Measurements from ENCODE around the gene PIPOX. TPM values are rescaled to one million over a fixed set of nuclear protein-coding genes. Genes with fewer than 3 reads are reported as not detected.

Gene PIPOX
- total RNA-seq, 1 donor from 2014 or later, result 3.8 TPM

GRCh38 chr17:29095439-29095838 lies 52.5 kb downstream of the PIPOX start:
- no peak for DNase-seq (ENCODE audit: extremely low spot score, unreplicated experiment)
- H3K4me3 Mint-ChIP-seq, result no peak overlapping the region
- H3K4me1 Mint-ChIP-seq (ENCODE audit: unreplicated experiment), result peaks cover 11% of the 10 kb centered on the region
- H3K36me3 Mint-ChIP-seq, result peaks cover 14% of the 10 kb centered on the region
- H3K27me3 Mint-ChIP-seq, result no peaks in the 10 kb centered on the region
- no peak for TF ChIP-seq CTCF (conservative IDR thresholded peaks at IDR 0.05)
- H3K9me3 Mint-ChIP-seq, result no peaks in the 10 kb centered on the region
- H3K27ac Mint-ChIP-seq, result no peak overlapping the region

- Mint-ChIP-seq H3K9me3 (no peaks in the 10 kb centered on the region), H3K27me3 (no peaks in the 10 kb centered on the region), H3K4me3 (no peak overlapping the region), H3K27ac (no peak overlapping the region), H3K36me3 (peaks cover 11% of the 10 kb centered on the region), H3K4me1 (ENCODE audit: unreplicated experiment) (peaks cover 6% of the 10 kb centered on the region)
- DNase-seq (ENCODE audit: extremely low spot score, unreplicated experiment), result no peak
- no peak for TF ChIP-seq CTCF (conservative IDR thresholded peaks at IDR 0.05)
Measured at GRCh38 chr17:29096094-29096493, 53.2 kb downstream of the PIPOX start.

- Mint-ChIP-seq H3K4me3 (no peak overlapping the region), H3K4me1 (ENCODE audit: unreplicated experiment) (no peaks in the 10 kb centered on the region), H3K27me3 (no peaks in the 10 kb centered on the region), H3K36me3 (peaks cover 16% of the 10 kb centered on the region), H3K9me3 (no peaks in the 10 kb centered on the region), H3K27ac (no peak overlapping the region)
- no peak for DNase-seq (ENCODE audit: extremely low spot score, unreplicated experiment)
- no peak for TF ChIP-seq CTCF (conservative IDR thresholded peaks at IDR 0.05)
Measured at GRCh38 chr17:29099527-29099926, 56.6 kb downstream of the PIPOX start.

- DNase-seq (ENCODE audit: extremely low spot score, unreplicated experiment), result no peak
- Mint-ChIP-seq H3K9me3 (no peaks in the 10 kb centered on the region), H3K4me1 (ENCODE audit: unreplicated experiment) (no peaks in the 10 kb centered on the region), H3K4me3 (no peak overlapping the region), H3K27ac (no peak overlapping the region), H3K27me3 (peaks cover under 1% of the 10 kb centered on the region), H3K36me3 (peaks cover 18% of the 10 kb centered on the region)
- TF ChIP-seq CTCF (conservative IDR thresholded peaks at IDR 0.05), result no peak
Measured at GRCh38 chr17:29100296-29100695, 57.4 kb downstream of the PIPOX start.

- Mint-ChIP-seq H3K36me3 (peaks cover 23% of the 10 kb centered on the region), H3K4me1 (ENCODE audit: unreplicated experiment) (no peaks in the 10 kb centered on the region), H3K27me3 (peaks cover 4% of the 10 kb centered on the region), H3K4me3 (no peak overlapping the region), H3K9me3 (no peaks in the 10 kb centered on the region), H3K27ac (no peak overlapping the region)
- DNase-seq (ENCODE audit: extremely low spot score, unreplicated experiment), result no peak
- TF ChIP-seq CTCF (conservative IDR thresholded peaks at IDR 0.05), result no peak
Measured at GRCh38 chr17:29102046-29102445, 59.1 kb downstream of the PIPOX start.

GRCh38 chr17:29102741-29103181 lies 59.8 kb downstream of the PIPOX start:
- TF ChIP-seq CTCF (conservative IDR thresholded peaks at IDR 0.05), result no peak
- no peaks in the 10 kb centered on the region for H3K4me1 Mint-ChIP-seq (ENCODE audit: unreplicated experiment)
- no peaks in the 10 kb centered on the region for H3K9me3 Mint-ChIP-seq
- DNase-seq (ENCODE audit: extremely low spot score, unreplicated experiment), result no peak
- peaks cover 20% of the 10 kb centered on the region for H3K36me3 Mint-ChIP-seq
- H3K4me3 Mint-ChIP-seq, result no peak overlapping the region
- peak overlapping the region; percentile 30 for H3K27ac Mint-ChIP-seq
- H3K27me3 Mint-ChIP-seq, result peaks cover 4% of the 10 kb centered on the region
